ENCODE measurements around the gene SNX14. TPM values are rescaled to one million over a fixed set of nuclear protein-coding genes. Genes with fewer than 3 reads are reported as not detected.
A peak's percentile ranks its signal among the peaks of the same experiment; 100 is the strongest.

The SNX14 gene
- total RNA-seq (10 to 100 TPM; 52.4 to 56.1 TPM), polyA plus RNA-seq (48.9 TPM)

- Histone ChIP-seq H3K27ac (ENCODE audit: low read depth, low read length) (peak within 1 kb of the TSS; percentile 80), H3K9me3 (ENCODE audit: low read length) (no peaks in the 10 kb centered on the region), H3K27me3 (ENCODE audit: insufficient read depth, low read length, poor library complexity, severe bottlenecking) (no peaks in the 10 kb centered on the region), H3K36me3 (ENCODE audit: insufficient read depth, low read length) (no peaks in the 10 kb centered on the region), H3K4me3 (ENCODE audit: low read length) (peak within 1 kb of the TSS; percentile 71), H3K4me1 (ENCODE audit: insufficient read depth, low read length) (peaks cover 15% of the 10 kb centered on the region)
- peaks cover 4 to 30% (median 19%) of the 10 kb centered on the region in 3 donors for H3K36me3 Mint-ChIP-seq
- POLR2A ChIA-PET: interaction anchor here (0.7 to 2.6 kb wide), 6 partner anchors 45 to 85 kb away, joined by 3 to 57 read pairs (median 8); partner anchors contain the start of gene SYNCRIP
- peak within 1 kb of the TSS; percentile 90 to 99 (median 98) for H3K4me3 Mint-ChIP-seq
- peak; percentile 61 to 88 (median 81) for DNase-seq
- no peaks in the 10 kb centered on the region for H3K9me3 Mint-ChIP-seq
- CTCF ChIA-PET: interaction anchor here (0.8 to 2.4 kb wide), 8 partner anchors 9 to 85 kb away, joined by 3 to 18 read pairs (median 4); partner anchors contain the start of gene SYNCRIP
- peaks cover 45 to 58% (median 58%) of the 10 kb centered on the region in 3 donors for H3K4me1 Mint-ChIP-seq
- H3K27me3 Mint-ChIP-seq: no peaks in the 10 kb centered on the region
- peak within 1 kb of the TSS; percentile 83 to 99 (median 98) for H3K27ac Mint-ChIP-seq
Observed at GRCh38 chr6:85593438-85594196, at the start of gene SNX14. TSS of gene SNX14 (minus strand) at chr6:85593858. CDS start at chr6:85593718, 140 bp downstream.

DNA sequence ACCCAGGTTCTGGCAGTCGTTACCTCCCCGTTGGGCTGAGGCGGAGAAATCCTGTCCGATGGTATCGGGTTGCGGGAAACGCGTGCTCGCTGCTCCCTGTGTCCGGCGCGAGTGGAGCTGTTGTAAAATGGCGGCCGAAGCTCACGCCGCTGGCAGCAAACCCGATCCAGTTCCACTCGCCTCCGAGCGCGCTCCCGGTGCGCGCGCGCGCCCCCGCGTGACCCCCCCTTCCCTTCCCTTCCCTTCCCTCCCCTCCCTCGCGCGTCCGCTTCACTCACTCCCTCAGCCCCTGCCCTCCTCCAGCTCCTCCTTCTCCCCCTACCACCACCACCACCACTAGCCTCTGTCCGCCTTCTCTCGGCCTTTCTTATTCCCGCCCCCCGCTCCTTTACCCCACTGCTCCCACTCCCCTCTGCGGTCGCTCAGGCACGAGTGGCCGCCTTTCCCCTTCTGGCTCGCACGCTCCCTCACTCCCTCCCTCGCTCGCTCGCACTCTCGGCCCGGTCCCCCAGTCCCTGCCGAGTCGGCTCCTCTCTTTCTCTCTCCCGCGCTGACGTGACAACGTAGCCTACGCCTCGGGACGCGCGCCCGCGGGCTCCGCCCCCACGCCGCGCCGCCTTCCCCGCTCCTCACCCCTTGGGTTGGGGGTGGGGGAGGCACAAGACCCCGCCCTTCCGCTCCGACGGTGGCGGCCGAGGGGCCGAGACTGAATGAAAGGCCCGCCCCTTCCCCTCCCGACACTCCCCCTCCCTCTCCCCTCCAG is 49.3 kb upstream of the SNX14 start, which contains the start of gene SYNCRIP:
Gene SYNCRIP, minus strand, starts transcription at position 113 of the 763 bp plus-strand sequence. CDS start 1,447 bp downstream, outside the sequence.
- Mint-ChIP-seq H3K36me3 (peaks cover 3 to 49% (median 19%) of the 10 kb centered on the region in 3 donors), H3K27ac (peak within 1 kb of the TSS; percentile 96 to 99 (median 99)), H3K27me3 (peaks cover 0 to 3% of the 10 kb centered on the region in 2 donors), H3K9me3 (no peaks in the 10 kb centered on the region), H3K4me1 (peaks cover 49 to 52% (median 50%) of the 10 kb centered on the region in 3 donors), H3K4me3 (peak within 1 kb of the TSS; percentile 93 to 96 (median 95))
- CTCF ChIA-PET: interaction anchor here (1.4 to 8.7 kb wide), 4 partner anchors 12 to 50 kb away, joined by 5 to 86 read pairs (median 8); partner anchors contain the start of gene SNX14
- DNase-seq: peak; percentile 97 to 99 (median 98)
- Histone ChIP-seq H3K4me1 (ENCODE audit: insufficient read depth, low read length) (peaks cover 31% of the 10 kb centered on the region), H3K9me3 (ENCODE audit: low read length) (no peaks in the 10 kb centered on the region), H3K4me3 (ENCODE audit: low read length) (peak within 1 kb of the TSS; percentile 92), H3K27me3 (ENCODE audit: insufficient read depth, low read length, poor library complexity, severe bottlenecking) (no peaks in the 10 kb centered on the region), H3K27ac (ENCODE audit: low read depth, low read length) (peak within 1 kb of the TSS; percentile 96), H3K36me3 (ENCODE audit: insufficient read depth, low read length) (peaks cover 17% of the 10 kb centered on the region)
- POLR2A ChIA-PET: interaction anchor here (0.9 to 10.0 kb wide), 8 partner anchors 13 to 193 kb away, joined by 3 to 356 read pairs (median 9); partner anchors contain the start of genes NT5E and SNX14

GRCh38 chr6:85641897-85642773 is 48.5 kb upstream of the SNX14 start:
- POLR2A ChIA-PET: interaction anchor here (0.5 to 10.0 kb wide), 9 partner anchors 13 to 192 kb away, joined by 3 to 356 read pairs (median 4); partner anchors contain the start of genes NT5E and SNX14
- Mint-ChIP-seq H3K36me3 (peaks cover 3 to 57% (median 23%) of the 10 kb centered on the region in 3 donors), H3K27ac (peak overlapping the region; percentile 85 to 99 (median 99))

GRCh38 chr6:85641522-85641896 is 47.9 kb upstream of the SNX14 start:
- peak overlapping the region; percentile 85 to 99 (median 96) for H3K27ac Mint-ChIP-seq
- no peaks in the 10 kb centered on the region for H3K27me3 ChIP-seq (ENCODE audit: insufficient read depth, low read length, poor library complexity, severe bottlenecking)
- peak overlapping the region; percentile 96 for H3K27ac ChIP-seq (ENCODE audit: low read depth, low read length)
- H3K36me3 ChIP-seq (ENCODE audit: insufficient read depth, low read length): peaks cover 21% of the 10 kb centered on the region
- H3K36me3 Mint-ChIP-seq: peaks cover 6 to 63% (median 26%) of the 10 kb centered on the region in 3 donors
- H3K4me3 Mint-ChIP-seq: peak overlapping the region; percentile 90 to 96 (median 93)
- ChIA-PET POLR2A (interaction anchor here (0.5 to 10.0 kb wide), 3 partner anchors 12 to 48 kb away, joined by 3 to 356 read pairs (median 5); partner anchors contain the start of gene SNX14), CTCF (interaction anchor here (1.0 to 8.7 kb wide), 5 partner anchors 29 to 48 kb away, joined by 4 to 86 read pairs (median 8); partner anchors contain the start of gene SNX14)
- no peaks in the 10 kb centered on the region for H3K9me3 Mint-ChIP-seq
- peaks cover 37% of the 10 kb centered on the region for H3K4me1 ChIP-seq (ENCODE audit: insufficient read depth, low read length)
- peaks cover 60 to 67% (median 62%) of the 10 kb centered on the region in 3 donors for H3K4me1 Mint-ChIP-seq
- H3K4me3 ChIP-seq (ENCODE audit: low read length): peak overlapping the region; percentile 92
- peaks cover 0 to 3% of the 10 kb centered on the region in 2 donors for H3K27me3 Mint-ChIP-seq
- no peak for DNase-seq
- no peaks in the 10 kb centered on the region for H3K9me3 ChIP-seq (ENCODE audit: low read length)

More at GRCh38 chr6:85641897-85642773, 48.5 kb upstream of the SNX14 start:
- Histone ChIP-seq H3K27ac (ENCODE audit: low read depth, low read length) (peak overlapping the region; percentile 96), H3K4me1 (ENCODE audit: insufficient read depth, low read length) (peaks cover 37% of the 10 kb centered on the region), H3K27me3 (ENCODE audit: insufficient read depth, low read length, poor library complexity, severe bottlenecking) (no peaks in the 10 kb centered on the region), H3K36me3 (ENCODE audit: insufficient read depth, low read length) (peaks cover 17% of the 10 kb centered on the region), H3K4me3 (ENCODE audit: low read length) (peak overlapping the region; percentile 92), H3K9me3 (ENCODE audit: low read length) (no peaks in the 10 kb centered on the region)
- Mint-ChIP-seq H3K27me3 (peaks cover 0 to 3% of the 10 kb centered on the region in 2 donors), H3K4me3 (peak overlapping the region; percentile 90 to 96 (median 93)), H3K9me3 (no peaks in the 10 kb centered on the region), H3K4me1 (peaks cover 57 to 60% (median 58%) of the 10 kb centered on the region in 3 donors)
- CTCF ChIA-PET: interaction anchor here (1.4 to 8.7 kb wide), 4 partner anchors 11 to 49 kb away, joined by 5 to 86 read pairs (median 8); partner anchors contain the start of gene SNX14
- peak; percentile 50 to 71 (median 56) for DNase-seq

GRCh38 chr6:85640821-85641220 is 47.2 kb upstream of the SNX14 start:
- H3K4me1 ChIP-seq (ENCODE audit: insufficient read depth, low read length): peaks cover 37% of the 10 kb centered on the region
- H3K27me3 Mint-ChIP-seq: peaks cover 0 to 3% of the 10 kb centered on the region in 2 donors

DNA sequence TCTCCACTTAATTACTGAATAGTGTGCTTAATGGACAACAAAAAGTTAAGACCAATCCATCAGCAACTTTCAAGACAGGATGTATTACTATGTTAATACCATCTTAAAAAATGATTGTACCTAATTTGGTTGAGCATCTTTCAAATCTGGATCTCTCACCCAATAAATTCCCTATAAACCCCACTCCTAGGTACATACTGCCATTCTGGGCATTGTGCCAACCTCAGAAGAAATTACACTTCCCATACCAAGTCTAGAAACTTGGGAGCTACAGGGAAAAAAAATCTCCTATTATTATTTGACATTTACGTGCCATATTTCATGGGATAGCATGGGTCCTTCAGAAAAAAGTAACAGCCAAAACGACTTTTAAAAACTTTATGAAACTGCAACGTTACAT is 43.9 kb upstream of the SNX14 start:
- no peaks in the 10 kb centered on the region for H3K9me3 Mint-ChIP-seq
- peaks cover 41% of the 10 kb centered on the region for H3K4me1 ChIP-seq (ENCODE audit: insufficient read depth, low read length)
- peaks cover 57 to 76% (median 76%) of the 10 kb centered on the region in 3 donors for H3K4me1 Mint-ChIP-seq
- peaks cover 7 to 87% (median 30%) of the 10 kb centered on the region in 3 donors for H3K36me3 Mint-ChIP-seq
- H3K36me3 ChIP-seq (ENCODE audit: insufficient read depth, low read length): peaks cover 44% of the 10 kb centered on the region
- no peak for DNase-seq
- H3K27ac Mint-ChIP-seq: peak overlapping the region in 3 of 8 donors; percentile 15 to 40 (median 37)
- no peak overlapping the region for H3K4me3 ChIP-seq (ENCODE audit: low read length)
- POLR2A ChIA-PET: interaction anchor here (10.0 kb wide), 1 partner anchor 39 kb away, joined by 356 read pairs; no protein-coding TSS in a partner anchor
- H3K4me3 Mint-ChIP-seq: peak overlapping the region in 1 of 7 donors; percentile 12
- no peaks in the 10 kb centered on the region for H3K9me3 ChIP-seq (ENCODE audit: low read length)
- H3K27ac ChIP-seq (ENCODE audit: low read depth, low read length): no peak overlapping the region
- CTCF ChIA-PET: interaction anchor here (8.7 kb wide), 1 partner anchor 40 kb away, joined by 86 read pairs; no protein-coding TSS in a partner anchor
- no peaks in the 10 kb centered on the region for H3K27me3 ChIP-seq (ENCODE audit: insufficient read depth, low read length, poor library complexity, severe bottlenecking)
- peaks cover 0 to under 1% of the 10 kb centered on the region in 2 donors for H3K27me3 Mint-ChIP-seq

More at GRCh38 chr6:85640821-85641220, 47.2 kb upstream of the SNX14 start:
- Mint-ChIP-seq H3K36me3 (peaks cover 7 to 68% (median 28%) of the 10 kb centered on the region in 3 donors), H3K4me3 (peak overlapping the region; percentile 80 to 96 (median 93)), H3K4me1 (peaks cover 62 to 69% (median 65%) of the 10 kb centered on the region in 3 donors), H3K27ac (peak overlapping the region; percentile 4 to 99 (median 74)), H3K9me3 (no peaks in the 10 kb centered on the region)
- POLR2A ChIA-PET: interaction anchor here (0.7 to 10.0 kb wide), 3 partner anchors 31 to 47 kb away, joined by 3 to 356 read pairs (median 5); partner anchors contain the start of gene SNX14
- peaks cover 25% of the 10 kb centered on the region for H3K36me3 ChIP-seq (ENCODE audit: insufficient read depth, low read length)
- H3K9me3 ChIP-seq (ENCODE audit: low read length): no peaks in the 10 kb centered on the region
- H3K4me3 ChIP-seq (ENCODE audit: low read length): peak overlapping the region; percentile 92
- CTCF ChIA-PET: interaction anchor here (0.9 to 8.7 kb wide), 4 partner anchors 29 to 48 kb away, joined by 3 to 86 read pairs (median 4); no protein-coding TSS in a partner anchor
- H3K27ac ChIP-seq (ENCODE audit: low read depth, low read length): peak overlapping the region; percentile 96
- DNase-seq: no peak
- H3K27me3 ChIP-seq (ENCODE audit: insufficient read depth, low read length, poor library complexity, severe bottlenecking): no peaks in the 10 kb centered on the region
